22Rv1 (cell line): ENCODE results near the gene KCNAB1.

Experiments
- ZFX ChIP-seq: fragments of 450-650 bp; IDR thresholded peaks from 2 replicates; pipeline ENCODE4 v1.6.1; 2017; ENCODE audit warnings: antibody characterized with exemption, borderline replicate concordance
- TF ChIP-seq, protein P1 (sequence below): fragments of 450-650 bp; IDR thresholded peaks from 2 replicates; pipeline ENCODE4 v1.5.1; 2017; ENCODE audit warnings: mild to moderate bottlenecking

DNA sequence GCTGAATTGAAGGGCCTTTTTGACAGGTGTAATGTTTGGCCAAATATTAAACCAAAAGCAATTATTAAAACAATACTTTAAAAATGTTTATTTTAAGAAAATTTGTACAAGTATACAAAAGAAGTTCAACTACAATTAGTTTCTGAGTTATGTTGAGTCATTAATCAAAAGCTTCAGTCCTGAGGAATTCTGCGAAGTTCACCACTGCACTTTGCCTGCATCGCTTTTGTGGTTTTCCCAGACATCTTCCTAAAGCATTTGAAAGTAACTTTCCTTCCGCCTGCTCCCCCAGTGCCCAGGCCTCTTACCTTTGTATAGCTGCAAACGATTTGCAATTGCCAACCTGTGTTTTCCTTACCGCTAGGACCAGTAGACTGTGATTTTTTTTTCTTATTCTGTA lies 69.5 kb downstream of the KCNAB1 start:
- TF ChIP-seq, protein P1, sequence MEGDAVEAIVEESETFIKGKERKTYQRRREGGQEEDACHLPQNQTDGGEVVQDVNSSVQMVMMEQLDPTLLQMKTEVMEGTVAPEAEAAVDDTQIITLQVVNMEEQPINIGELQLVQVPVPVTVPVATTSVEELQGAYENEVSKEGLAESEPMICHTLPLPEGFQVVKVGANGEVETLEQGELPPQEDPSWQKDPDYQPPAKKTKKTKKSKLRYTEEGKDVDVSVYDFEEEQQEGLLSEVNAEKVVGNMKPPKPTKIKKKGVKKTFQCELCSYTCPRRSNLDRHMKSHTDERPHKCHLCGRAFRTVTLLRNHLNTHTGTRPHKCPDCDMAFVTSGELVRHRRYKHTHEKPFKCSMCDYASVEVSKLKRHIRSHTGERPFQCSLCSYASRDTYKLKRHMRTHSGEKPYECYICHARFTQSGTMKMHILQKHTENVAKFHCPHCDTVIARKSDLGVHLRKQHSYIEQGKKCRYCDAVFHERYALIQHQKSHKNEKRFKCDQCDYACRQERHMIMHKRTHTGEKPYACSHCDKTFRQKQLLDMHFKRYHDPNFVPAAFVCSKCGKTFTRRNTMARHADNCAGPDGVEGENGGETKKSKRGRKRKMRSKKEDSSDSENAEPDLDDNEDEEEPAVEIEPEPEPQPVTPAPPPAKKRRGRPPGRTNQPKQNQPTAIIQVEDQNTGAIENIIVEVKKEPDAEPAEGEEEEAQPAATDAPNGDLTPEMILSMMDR: no peak
- TF ChIP-seq ZFX: no peak
